ENCODE measurements around the gene C1orf21.

- TF ChIP-seq, protein P1, sequence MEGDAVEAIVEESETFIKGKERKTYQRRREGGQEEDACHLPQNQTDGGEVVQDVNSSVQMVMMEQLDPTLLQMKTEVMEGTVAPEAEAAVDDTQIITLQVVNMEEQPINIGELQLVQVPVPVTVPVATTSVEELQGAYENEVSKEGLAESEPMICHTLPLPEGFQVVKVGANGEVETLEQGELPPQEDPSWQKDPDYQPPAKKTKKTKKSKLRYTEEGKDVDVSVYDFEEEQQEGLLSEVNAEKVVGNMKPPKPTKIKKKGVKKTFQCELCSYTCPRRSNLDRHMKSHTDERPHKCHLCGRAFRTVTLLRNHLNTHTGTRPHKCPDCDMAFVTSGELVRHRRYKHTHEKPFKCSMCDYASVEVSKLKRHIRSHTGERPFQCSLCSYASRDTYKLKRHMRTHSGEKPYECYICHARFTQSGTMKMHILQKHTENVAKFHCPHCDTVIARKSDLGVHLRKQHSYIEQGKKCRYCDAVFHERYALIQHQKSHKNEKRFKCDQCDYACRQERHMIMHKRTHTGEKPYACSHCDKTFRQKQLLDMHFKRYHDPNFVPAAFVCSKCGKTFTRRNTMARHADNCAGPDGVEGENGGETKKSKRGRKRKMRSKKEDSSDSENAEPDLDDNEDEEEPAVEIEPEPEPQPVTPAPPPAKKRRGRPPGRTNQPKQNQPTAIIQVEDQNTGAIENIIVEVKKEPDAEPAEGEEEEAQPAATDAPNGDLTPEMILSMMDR (IDR thresholded peaks at IDR 0.05), result no peak
- TF ChIP-seq EP300 (IDR thresholded peaks at IDR 0.05), result no peak
These were observed 236.6 kb downstream of the C1orf21 start for GRCh38 chr1:184623404-184623803.
